HCT116 (cell line): ENCODE measurements around the gene AGAP1. TPM values are rescaled to one million over a fixed set of nuclear protein-coding genes. Genes with fewer than 3 reads are reported as not detected.

Experiments used
- ATAC-seq: fragments of 200-7000 bp; cut with Tn5 transposase; 2 replicates; pipeline ENCODE4 v1.9.1; 2020; ENCODE audit warnings: mild to moderate bottlenecking, moderate library complexity
- BruUV-seq: library from RNA; stranded (reverse); fragments of 400-500 nt; replicated peaks from 2 replicates; lab custom pipeline; 2021; lab: Mats Ljungman, UMichigan
- CTCF ChIA-PET: fragments of 300-600 bp; sonication (Branson Sonifier 250); formaldehyde crosslinking; loops from one replicate; lab custom pipeline; 2021; ENCODE audit warnings: antibody characterized with exemption; lab: Charles Lee
- POLR2A ChIA-PET: fragments of 300-600, 350-600 bp; sonication (Branson Sonifier 250); formaldehyde crosslinking; loops from one replicate; lab custom pipeline; 2021; ENCODE audit warnings: antibody characterized with exemption; lab: Charles Lee
- RAD21 ChIA-PET, 2 experiments: fragments of 300-600 bp; sonication (Branson Sonifier 250); formaldehyde crosslinking; loops; one replicate each; lab custom pipeline; 2023; ENCODE audit warnings: low total read pairs in 2 of 2; ENCODE audit not compliant: uncharacterized antibody in 2 of 2, unreplicated experiment in 2 of 2, low non-redundant PET in 1 of 2; lab: Charles Lee
- DNase-seq: peaks from one replicate; pipeline ENCODE4 v3.0.0-alpha.2; 2010; ENCODE audit warnings: low read depth, low spot score
- H2AFZ ChIP-seq: fragments of 200-600 bp; shearing (Covaris generic), sonication (generic); 2 replicates; pipeline ENCODE4 v1.6.1; 2017; ENCODE audit warnings: low read depth, mixed run types, mixed read lengths, antibody characterized with exemption, low read length; ENCODE audit not compliant: poor library complexity, severe bottlenecking
- H3K27ac ChIP-seq: 2 replicates; pipeline ENCODE4 v1.5.1; 2012; ENCODE audit warnings: low read depth, low read length
- H3K27me3 ChIP-seq: fragments of 200-600 bp; sonication (generic); 2 replicates; pipeline ENCODE4 v1.6.1; 2016; ENCODE audit warnings: mixed run types, low read length, mixed read lengths; ENCODE audit not compliant: insufficient read depth
- H3K36me3 ChIP-seq, 2 experiments: fragments of 200-500 bp in 1 of 2; fragments of 200-600 bp in 1 of 2; sonication (Bioruptor generic) in 1 of 2; sonication (generic) in 1 of 2; 2 replicates each; pipeline versions ENCODE4 v1.5.1 to v1.6.1; 2014 to 2016; ENCODE audit warnings: low read length in 2 of 2, inconsistent platforms in 1 of 2, mixed read lengths in 1 of 2, mixed run types in 1 of 2; ENCODE audit not compliant: insufficient read depth in 2 of 2, control insufficient read depth in 1 of 2
- H3K4me1 ChIP-seq, 2 experiments: fragments of 200-600 bp in 1 of 2; sonication (generic) in 1 of 2; 2 replicates each; pipeline versions ENCODE4 v1.5.1 to v1.6.1; 2012 to 2017; ENCODE audit warnings: low read length in 2 of 2, inconsistent platforms in 1 of 2, mild to moderate bottlenecking in 1 of 2, mixed read lengths in 1 of 2, mixed run types in 1 of 2, moderate library complexity in 1 of 2; ENCODE audit not compliant: insufficient read depth in 2 of 2, control insufficient read depth in 1 of 2
- H3K4me2 ChIP-seq: fragments of 200-600 bp; sonication (generic); 2 replicates; pipeline ENCODE4 v1.6.1; 2017; ENCODE audit warnings: mixed run types, low read length, mixed read lengths
- H3K4me3 ChIP-seq, 2 experiments: fragments of 200-600 bp in 1 of 2; sonication (generic) in 1 of 2; replicated peaks in 1 of 2; 2 replicates each; pipeline ENCODE4 v1.5.1; 2011 to 2016; ENCODE audit warnings: low read length in 2 of 2, control low read depth in 1 of 2, low read depth in 1 of 2, mild to moderate bottlenecking in 1 of 2, mixed read lengths in 1 of 2, mixed run types in 1 of 2
- H3K79me2 ChIP-seq: fragments of 200-600 bp; sonication (generic); 2 replicates; pipeline ENCODE4 v1.6.1; 2017; ENCODE audit warnings: mild to moderate bottlenecking, mixed run types, low read length, moderate library complexity, mixed read lengths; ENCODE audit not compliant: insufficient read depth
- H3K9ac ChIP-seq: fragments of 200-600 bp; sonication (generic); 2 replicates; pipeline ENCODE4 v1.6.1; 2016; ENCODE audit warnings: low read length, mixed read lengths
- H3K9me2 ChIP-seq: fragments of 200-600 bp; sonication (generic), shearing (Covaris generic); 2 replicates; pipeline ENCODE4 v1.6.1; 2017; ENCODE audit warnings: mixed run types, mild to moderate bottlenecking, moderate library complexity; ENCODE audit not compliant: insufficient read depth
- H3K9me3 ChIP-seq, 2 experiments: fragments of 200-500 bp in 1 of 2; fragments of 200-600 bp in 1 of 2; sonication (Bioruptor generic) in 1 of 2; sonication (generic) in 1 of 2; 2 replicates each; pipeline ENCODE4 v1.6.1; 2014 to 2017; ENCODE audit warnings: low read length in 2 of 2, mixed read lengths in 2 of 2, inconsistent platforms in 1 of 2, low read depth in 1 of 2, mild to moderate bottlenecking in 1 of 2, mixed run types in 1 of 2, moderate library complexity in 1 of 2; ENCODE audit not compliant: control insufficient read depth in 1 of 2, insufficient read depth in 1 of 2
- H4K20me1 ChIP-seq: fragments of 200-600 bp; sonication (generic), shearing (Covaris generic); 2 replicates; pipeline ENCODE4 v1.6.1; 2017; ENCODE audit warnings: mixed run types, mild to moderate bottlenecking, moderate library complexity; ENCODE audit not compliant: insufficient read depth
- CEBPB ChIP-seq: IDR thresholded peaks from 2 replicates; pipeline ENCODE4 v1.6.1; 2012; ENCODE audit warnings: low read depth
- ELF1 ChIP-seq: IDR thresholded peaks from 2 replicates; pipeline ENCODE4 v1.6.1; 2012; ENCODE audit warnings: low read depth, borderline replicate concordance
- EZH2phosphoT487 ChIP-seq: fragments of 200-600 bp; IDR thresholded peaks from 2 replicates; pipeline ENCODE4 v1.6.1; 2018; ENCODE audit warnings: antibody characterized with exemption, borderline replicate concordance
- POLR2A ChIP-seq: IDR thresholded peaks from 2 replicates; pipeline ENCODE4 v1.7.0; 2011; ENCODE audit warnings: borderline replicate concordance; ENCODE audit not compliant: insufficient read depth, insufficient read length; ENCODE audit errors: extremely low read depth
- POLR2AphosphoS5 ChIP-seq: IDR thresholded peaks from 2 replicates; pipeline ENCODE4 v1.6.1; 2011; ENCODE audit warnings: mild to moderate bottlenecking, low read depth, low read length, moderate library complexity
- RAD21 ChIP-seq: IDR thresholded peaks from 2 replicates; pipeline ENCODE4 v1.6.1; 2012; ENCODE audit warnings: low read depth, mild to moderate bottlenecking
- TCF7L2 ChIP-seq: IDR thresholded peaks from 2 replicates; pipeline ENCODE4 v1.7.0; 2011; ENCODE audit warnings: borderline replicate concordance, inconsistent platforms; ENCODE audit not compliant: insufficient read depth, insufficient read length; ENCODE audit errors: extremely low read depth
- YY1 ChIP-seq: IDR thresholded peaks from 2 replicates; pipeline ENCODE4 v1.6.1; 2011; ENCODE audit warnings: low read length, low read depth, moderate library complexity, mild to moderate bottlenecking; ENCODE audit not compliant: insufficient replicate concordance; ENCODE audit errors: extremely low read depth
- ZFX ChIP-seq: fragments of 450-650 bp; IDR thresholded peaks from 2 replicates; pipeline ENCODE4 v1.6.1; 2017
- intact Hi-C: fragments of 100-400 bp; cut with micrococcal nuclease; formaldehyde crosslinking; loops from 2 replicates; pipeline ENCODE4 v1.10.0; 2022
- total RNA-seq: library from RNA; stranded (reverse); gene quantifications from one replicate; pipeline ENCODE4 v1.2.1, GENCODE V29; 2021; ENCODE audit not compliant: unreplicated experiment
- TF ChIP-seq, protein P1 (sequence below): IDR thresholded peaks from 2 replicates; pipeline ENCODE4 v1.6.1; 2011; ENCODE audit warnings: mild to moderate bottlenecking, low read length, moderate library complexity; ENCODE audit not compliant: insufficient replicate concordance; ENCODE audit errors: extremely low read depth
- TF ChIP-seq, protein P2 (sequence below): IDR thresholded peaks from 2 replicates; pipeline ENCODE4 v1.6.1; 2012
- TF ChIP-seq, protein P3 (sequence below), 3 experiments: fragments of 200-600 bp in 1 of 3; sonication (generic) in 1 of 3; IDR thresholded peaks in 2 of 3; conservative IDR thresholded peaks in 1 of 3; 2 replicates each; pipeline ENCODE4 v1.5.1; 2012 to 2017; ENCODE audit warnings: low read depth in 2 of 3, low read length in 2 of 3, antibody characterized with exemption in 1 of 3, borderline replicate concordance in 1 of 3, control low read depth in 1 of 3, mild to moderate bottlenecking in 1 of 3, mixed read lengths in 1 of 3, mixed run types in 1 of 3, moderate library complexity in 1 of 3; ENCODE audit not compliant: insufficient read depth in 1 of 3
- TF ChIP-seq, protein P4 (sequence below): IDR thresholded peaks from 2 replicates; pipeline ENCODE4 v1.6.1; 2012; ENCODE audit warnings: low read depth

The AGAP1 gene
- total RNA-seq, 1 experiment from 2014 or later = 43.8 TPM

DNA sequence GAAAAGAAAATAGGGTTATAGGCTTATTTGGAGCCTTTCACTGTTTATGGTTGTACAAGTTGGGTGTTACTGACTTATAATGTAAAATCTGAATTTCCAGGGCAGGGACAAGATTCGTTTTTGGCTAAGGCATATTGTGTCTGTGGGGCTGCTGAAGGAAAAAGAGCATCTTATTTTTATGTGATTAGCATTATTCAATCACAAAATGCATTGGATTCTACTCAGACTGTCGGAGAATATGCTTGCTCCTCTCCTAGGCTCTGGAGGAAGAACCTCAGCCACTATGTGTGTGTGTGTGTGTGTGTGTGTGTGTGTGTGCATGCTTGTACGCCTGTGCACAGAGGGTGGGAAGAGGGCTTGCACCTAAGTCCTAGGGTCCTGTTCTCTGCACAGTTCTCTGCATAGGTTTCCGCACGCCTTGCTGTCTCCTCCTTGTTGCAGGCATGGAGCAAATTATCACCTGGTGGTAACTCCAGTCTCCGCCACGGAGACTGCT, 44.3 kb downstream of the AGAP1 start:
- ATAC-seq = no peak
- Histone ChIP-seq H3K79me2 (peaks cover 90% of the 10 kb centered on the region), H2AFZ (no peak overlapping the region), H3K27me3 (no peaks in the 10 kb centered on the region), H3K4me3 (no peak overlapping the region), H3K36me3 (no peaks in the 10 kb centered on the region), H3K9ac (no peak overlapping the region), H3K4me1 (peaks cover 0 to 5% of the 10 kb centered on the region in 2 experiments; a peak in 1 of 4 replicates), H3K9me2 (no peaks in the 10 kb centered on the region), H4K20me1 (peaks cover 18% of the 10 kb centered on the region), H3K27ac (no peak overlapping the region), H3K9me3 (no peaks in the 10 kb centered on the region), H3K4me2 (no peak overlapping the region)
- POLR2A ChIA-PET = no interaction called here
- no TSS peak for BruUV-seq
- CTCF ChIA-PET = no interaction called here
- intact Hi-C loops = no loop called here
- RAD21 ChIA-PET = no interaction called here
- TF ChIP-seq RAD21 = no peak
- TF ChIP-seq, protein P1, sequence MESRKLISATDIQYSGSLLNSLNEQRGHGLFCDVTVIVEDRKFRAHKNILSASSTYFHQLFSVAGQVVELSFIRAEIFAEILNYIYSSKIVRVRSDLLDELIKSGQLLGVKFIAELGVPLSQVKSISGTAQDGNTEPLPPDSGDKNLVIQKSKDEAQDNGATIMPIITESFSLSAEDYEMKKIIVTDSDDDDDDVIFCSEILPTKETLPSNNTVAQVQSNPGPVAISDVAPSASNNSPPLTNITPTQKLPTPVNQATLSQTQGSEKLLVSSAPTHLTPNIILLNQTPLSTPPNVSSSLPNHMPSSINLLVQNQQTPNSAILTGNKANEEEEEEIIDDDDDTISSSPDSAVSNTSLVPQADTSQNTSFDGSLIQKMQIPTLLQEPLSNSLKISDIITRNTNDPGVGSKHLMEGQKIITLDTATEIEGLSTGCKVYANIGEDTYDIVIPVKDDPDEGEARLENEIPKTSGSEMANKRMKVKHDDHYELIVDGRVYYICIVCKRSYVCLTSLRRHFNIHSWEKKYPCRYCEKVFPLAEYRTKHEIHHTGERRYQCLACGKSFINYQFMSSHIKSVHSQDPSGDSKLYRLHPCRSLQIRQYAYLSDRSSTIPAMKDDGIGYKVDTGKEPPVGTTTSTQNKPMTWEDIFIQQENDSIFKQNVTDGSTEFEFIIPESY = no peak
- TF ChIP-seq YY1 = no peak
- TF ChIP-seq, protein P2, sequence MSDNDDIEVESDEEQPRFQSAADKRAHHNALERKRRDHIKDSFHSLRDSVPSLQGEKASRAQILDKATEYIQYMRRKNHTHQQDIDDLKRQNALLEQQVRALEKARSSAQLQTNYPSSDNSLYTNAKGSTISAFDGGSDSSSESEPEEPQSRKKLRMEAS = no peak
- no peak for TF ChIP-seq TCF7L2
- TF ChIP-seq, protein P3, sequence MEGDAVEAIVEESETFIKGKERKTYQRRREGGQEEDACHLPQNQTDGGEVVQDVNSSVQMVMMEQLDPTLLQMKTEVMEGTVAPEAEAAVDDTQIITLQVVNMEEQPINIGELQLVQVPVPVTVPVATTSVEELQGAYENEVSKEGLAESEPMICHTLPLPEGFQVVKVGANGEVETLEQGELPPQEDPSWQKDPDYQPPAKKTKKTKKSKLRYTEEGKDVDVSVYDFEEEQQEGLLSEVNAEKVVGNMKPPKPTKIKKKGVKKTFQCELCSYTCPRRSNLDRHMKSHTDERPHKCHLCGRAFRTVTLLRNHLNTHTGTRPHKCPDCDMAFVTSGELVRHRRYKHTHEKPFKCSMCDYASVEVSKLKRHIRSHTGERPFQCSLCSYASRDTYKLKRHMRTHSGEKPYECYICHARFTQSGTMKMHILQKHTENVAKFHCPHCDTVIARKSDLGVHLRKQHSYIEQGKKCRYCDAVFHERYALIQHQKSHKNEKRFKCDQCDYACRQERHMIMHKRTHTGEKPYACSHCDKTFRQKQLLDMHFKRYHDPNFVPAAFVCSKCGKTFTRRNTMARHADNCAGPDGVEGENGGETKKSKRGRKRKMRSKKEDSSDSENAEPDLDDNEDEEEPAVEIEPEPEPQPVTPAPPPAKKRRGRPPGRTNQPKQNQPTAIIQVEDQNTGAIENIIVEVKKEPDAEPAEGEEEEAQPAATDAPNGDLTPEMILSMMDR (IDR thresholded peaks at IDR 0.05 in 2 of 3, conservative IDR thresholded peaks at IDR 0.05 in 1 of 3; ENCODE audit: borderline replicate concordance in 1 of 3, insufficient read depth in 1 of 3, low read depth in 2 of 3, low read length in 2 of 3) = no peak
- TF ChIP-seq, protein P4, sequence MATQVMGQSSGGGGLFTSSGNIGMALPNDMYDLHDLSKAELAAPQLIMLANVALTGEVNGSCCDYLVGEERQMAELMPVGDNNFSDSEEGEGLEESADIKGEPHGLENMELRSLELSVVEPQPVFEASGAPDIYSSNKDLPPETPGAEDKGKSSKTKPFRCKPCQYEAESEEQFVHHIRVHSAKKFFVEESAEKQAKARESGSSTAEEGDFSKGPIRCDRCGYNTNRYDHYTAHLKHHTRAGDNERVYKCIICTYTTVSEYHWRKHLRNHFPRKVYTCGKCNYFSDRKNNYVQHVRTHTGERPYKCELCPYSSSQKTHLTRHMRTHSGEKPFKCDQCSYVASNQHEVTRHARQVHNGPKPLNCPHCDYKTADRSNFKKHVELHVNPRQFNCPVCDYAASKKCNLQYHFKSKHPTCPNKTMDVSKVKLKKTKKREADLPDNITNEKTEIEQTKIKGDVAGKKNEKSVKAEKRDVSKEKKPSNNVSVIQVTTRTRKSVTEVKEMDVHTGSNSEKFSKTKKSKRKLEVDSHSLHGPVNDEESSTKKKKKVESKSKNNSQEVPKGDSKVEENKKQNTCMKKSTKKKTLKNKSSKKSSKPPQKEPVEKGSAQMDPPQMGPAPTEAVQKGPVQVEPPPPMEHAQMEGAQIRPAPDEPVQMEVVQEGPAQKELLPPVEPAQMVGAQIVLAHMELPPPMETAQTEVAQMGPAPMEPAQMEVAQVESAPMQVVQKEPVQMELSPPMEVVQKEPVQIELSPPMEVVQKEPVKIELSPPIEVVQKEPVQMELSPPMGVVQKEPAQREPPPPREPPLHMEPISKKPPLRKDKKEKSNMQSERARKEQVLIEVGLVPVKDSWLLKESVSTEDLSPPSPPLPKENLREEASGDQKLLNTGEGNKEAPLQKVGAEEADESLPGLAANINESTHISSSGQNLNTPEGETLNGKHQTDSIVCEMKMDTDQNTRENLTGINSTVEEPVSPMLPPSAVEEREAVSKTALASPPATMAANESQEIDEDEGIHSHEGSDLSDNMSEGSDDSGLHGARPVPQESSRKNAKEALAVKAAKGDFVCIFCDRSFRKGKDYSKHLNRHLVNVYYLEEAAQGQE = no peak
- no peak for TF ChIP-seq EZH2phosphoT487
- no peak for TF ChIP-seq ZFX
- TF ChIP-seq POLR2AphosphoS5 = no peak
- no peak for TF ChIP-seq ELF1
- TF ChIP-seq CEBPB = no peak
- TF ChIP-seq POLR2A = no peak
- DNase-seq = no peak
